ENCODE measurements around the gene PIK3C2G. TPM values are rescaled to one million over a fixed set of nuclear protein-coding genes. Genes with fewer than 3 reads are reported as not detected.

The PIK3C2G gene
- total RNA-seq, 1 experiment from 2014 or later, result not detected

GRCh38 chr12:18239526-18239925 lies 21.8 kb upstream of the PIK3C2G start:
- no peak for TF ChIP-seq ZNF274 (IDR thresholded peaks at IDR 0.05; ENCODE audit: low read depth, low read length)
- TF ChIP-seq EGR1 (IDR thresholded peaks at IDR 0.05; ENCODE audit: low read depth), result no peak
- no peak for TF ChIP-seq MAX (IDR thresholded peaks at IDR 0.05)
- TF ChIP-seq POLR2A (IDR thresholded peaks at IDR 0.05; ENCODE audit: borderline replicate concordance, extremely low read depth, insufficient read depth, insufficient read length), result no peak
- no peak for TF ChIP-seq SP1 (IDR thresholded peaks at IDR 0.05; ENCODE audit: low read depth)
- no peak for TF ChIP-seq TCF7L2 (IDR thresholded peaks at IDR 0.05; ENCODE audit: borderline replicate concordance, extremely low read depth, insufficient read depth, insufficient read length)
- no peak for TF ChIP-seq ATF3 (IDR thresholded peaks at IDR 0.05)
- TF ChIP-seq ELF1 (IDR thresholded peaks at IDR 0.05; ENCODE audit: borderline replicate concordance, low read depth), result no peak
- no peak overlapping the region for H3K4me3 ChIP-seq (replicated peaks in 1 of 2; ENCODE audit: low read depth in 1 of 2, low read length in 2 of 2)
- 0 out of 4 replicates have a peak, but pooled peaks cover 0 to 3% of the 10 kb centered on the region in 2 experiments for H3K4me1 ChIP-seq (ENCODE audit: control insufficient read depth in 1 of 2, insufficient read depth in 2 of 2, low read length in 2 of 2)
- no peak overlapping the region for H3K4me2 ChIP-seq (ENCODE audit: low read length)
- no peak overlapping the region for H3K27ac ChIP-seq (ENCODE audit: low read depth, low read length)
- no peak overlapping the region for H2AFZ ChIP-seq (ENCODE audit: low read depth, low read length, poor library complexity, severe bottlenecking)
- no peak for DNase-seq (ENCODE audit: low read depth, low spot score)
- ATAC-seq, result no peak
- ChIA-PET POLR2A (no interaction called here), RAD21 (ENCODE audit: low non-redundant PET in 1 of 2, low total read pairs in 2 of 2, uncharacterized antibody in 2 of 2, unreplicated experiment in 2 of 2) (no interaction called here), CTCF (interaction anchor here (1.7 to 1.8 kb wide), 2 partner anchors 11 to 15 kb away, joined by 4 read pairs; no protein-coding TSS in a partner anchor)
- H3K36me3 ChIP-seq (ENCODE audit: control insufficient read depth in 1 of 2, insufficient read depth in 2 of 2, low read length in 2 of 2), result no peaks in the 10 kb centered on the region
- BruUV-seq (replicated peaks), result no TSS peak
- H3K9me2 ChIP-seq (ENCODE audit: insufficient read depth), result no peaks in the 10 kb centered on the region
- no peaks in the 10 kb centered on the region for H4K20me1 ChIP-seq (ENCODE audit: insufficient read depth)
- no peak overlapping the region for H3K9ac ChIP-seq (ENCODE audit: low read length)
- no peaks in the 10 kb centered on the region for H3K9me3 ChIP-seq (ENCODE audit: control insufficient read depth in 1 of 2, insufficient read depth in 1 of 2, low read depth in 1 of 2, low read length in 2 of 2)
- no peaks in the 10 kb centered on the region for H3K27me3 ChIP-seq (ENCODE audit: insufficient read depth, low read length)
- intact Hi-C loops (cut with micrococcal nuclease), result no loop called here
- H3K79me2 ChIP-seq (ENCODE audit: insufficient read depth, low read length), result no peaks in the 10 kb centered on the region

- POLR2A ChIA-PET, result no interaction called here
- H3K4me1 ChIP-seq (ENCODE audit: control insufficient read depth in 1 of 2, insufficient read depth in 2 of 2, low read length in 2 of 2), result 0 out of 4 replicates have a peak, but pooled peaks cover 0 to 3% of the 10 kb centered on the region in 2 experiments
- TF ChIP-seq JUND (IDR thresholded peaks at IDR 0.05), result no peak
- TF ChIP-seq ELF1 (IDR thresholded peaks at IDR 0.05; ENCODE audit: borderline replicate concordance, low read depth), result no peak
- no peak for TF ChIP-seq CEBPB (IDR thresholded peaks at IDR 0.05; ENCODE audit: low read depth)
- TF ChIP-seq REST (IDR thresholded peaks at IDR 0.05; ENCODE audit: low read depth), result no peak
- TF ChIP-seq SP1 (IDR thresholded peaks at IDR 0.05; ENCODE audit: low read depth), result no peak
- TF ChIP-seq FOSL1 (IDR thresholded peaks at IDR 0.05; ENCODE audit: low read depth), result no peak
- no peak for TF ChIP-seq YY1 (IDR thresholded peaks at IDR 0.05; ENCODE audit: extremely low read depth, insufficient replicate concordance, low read depth, low read length)
- no peak for TF ChIP-seq SRF (IDR thresholded peaks at IDR 0.05; ENCODE audit: low read depth)
- TF ChIP-seq ZFX (IDR thresholded peaks at IDR 0.05), result no peak
- no peak for TF ChIP-seq TCF7L2 (IDR thresholded peaks at IDR 0.05; ENCODE audit: borderline replicate concordance, extremely low read depth, insufficient read depth, insufficient read length)
Measured at GRCh38 chr12:18242380-18243089, 18.8 kb upstream of the PIK3C2G start.

More at GRCh38 chr12:18242380-18243089, 18.8 kb upstream of the PIK3C2G start:
- no peaks in the 10 kb centered on the region for H3K36me3 ChIP-seq (ENCODE audit: control insufficient read depth in 1 of 2, insufficient read depth in 2 of 2, low read length in 2 of 2)
- H3K9ac ChIP-seq (ENCODE audit: low read length), result no peak overlapping the region
- RAD21 ChIA-PET (ENCODE audit: low non-redundant PET in 1 of 2, low total read pairs in 2 of 2, uncharacterized antibody in 2 of 2, unreplicated experiment in 2 of 2), result no interaction called here
- H3K27me3 ChIP-seq (ENCODE audit: insufficient read depth, low read length), result no peaks in the 10 kb centered on the region
- no peaks in the 10 kb centered on the region for H4K20me1 ChIP-seq (ENCODE audit: insufficient read depth)
- H2AFZ ChIP-seq (ENCODE audit: low read depth, low read length, poor library complexity, severe bottlenecking), result peak overlapping the region; percentile 77
- H3K9me2 ChIP-seq (ENCODE audit: insufficient read depth), result no peaks in the 10 kb centered on the region
- no peak overlapping the region for H3K4me2 ChIP-seq (ENCODE audit: low read length)
- CTCF ChIA-PET, result no interaction called here
- no TSS peak for BruUV-seq (replicated peaks)
- no peak overlapping the region for H3K4me3 ChIP-seq (replicated peaks in 1 of 2; ENCODE audit: low read depth in 1 of 2, low read length in 2 of 2)
- H3K9me3 ChIP-seq (ENCODE audit: control insufficient read depth in 1 of 2, insufficient read depth in 1 of 2, low read depth in 1 of 2, low read length in 2 of 2), result no peaks in the 10 kb centered on the region
- no peak overlapping the region for H3K27ac ChIP-seq (ENCODE audit: low read depth, low read length)
- DNase-seq (ENCODE audit: low read depth, low spot score) (no peak), ATAC-seq (no peak)
- intact Hi-C loops (cut with micrococcal nuclease), result no loop called here
- no peaks in the 10 kb centered on the region for H3K79me2 ChIP-seq (ENCODE audit: insufficient read depth, low read length)

All from HCT116 (cell line).